Upper lobe of left lung (tissue), 4 donors: ENCODE results near the gene ST7.

ENCODE experiments used
- CTCF ChIP-seq, 6 experiments: fragments of 450-650 bp in 4 of 6; fragments of 200-600 bp in 2 of 6; sonication (generic) in 2 of 6; IDR thresholded peaks; one replicate each; pipeline ENCODE4 v1.5.1; 2016 to 2019; ENCODE audit warnings: antibody characterized with exemption in 6 of 6
- POLR2A ChIP-seq, 4 donors: fragments of 450-650 bp; IDR thresholded peaks; one replicate each; pipeline ENCODE4 v1.5.1; 2016 to 2017; ENCODE audit warnings: antibody characterized with exemption in 4 of 4, mild to moderate bottlenecking in 2 of 4
- POLR2AphosphoS5 ChIP-seq, 2 donors: sonication (generic); formaldehyde crosslinking; IDR thresholded peaks; one replicate each; pipeline ENCODE4 v1.5.1; 2017; ENCODE audit warnings: antibody characterized with exemption in 2 of 2

GRCh38 chr7:117216010-117216409, 262.7 kb downstream of the ST7 start:
- no peak for TF ChIP-seq POLR2A (IDR thresholded peaks at IDR 0.05)
- no peak for TF ChIP-seq CTCF (IDR thresholded peaks at IDR 0.05)
- TF ChIP-seq POLR2AphosphoS5 (IDR thresholded peaks at IDR 0.05), result no peak
